ENCODE data around the gene SEMA7A.
"Not testable (repeated sequence)": the region's sequence is repeated elsewhere in the genome, so short reads cannot be mapped to it uniquely, and the experiment has no call there.

Gene SEMA7A, protein sequence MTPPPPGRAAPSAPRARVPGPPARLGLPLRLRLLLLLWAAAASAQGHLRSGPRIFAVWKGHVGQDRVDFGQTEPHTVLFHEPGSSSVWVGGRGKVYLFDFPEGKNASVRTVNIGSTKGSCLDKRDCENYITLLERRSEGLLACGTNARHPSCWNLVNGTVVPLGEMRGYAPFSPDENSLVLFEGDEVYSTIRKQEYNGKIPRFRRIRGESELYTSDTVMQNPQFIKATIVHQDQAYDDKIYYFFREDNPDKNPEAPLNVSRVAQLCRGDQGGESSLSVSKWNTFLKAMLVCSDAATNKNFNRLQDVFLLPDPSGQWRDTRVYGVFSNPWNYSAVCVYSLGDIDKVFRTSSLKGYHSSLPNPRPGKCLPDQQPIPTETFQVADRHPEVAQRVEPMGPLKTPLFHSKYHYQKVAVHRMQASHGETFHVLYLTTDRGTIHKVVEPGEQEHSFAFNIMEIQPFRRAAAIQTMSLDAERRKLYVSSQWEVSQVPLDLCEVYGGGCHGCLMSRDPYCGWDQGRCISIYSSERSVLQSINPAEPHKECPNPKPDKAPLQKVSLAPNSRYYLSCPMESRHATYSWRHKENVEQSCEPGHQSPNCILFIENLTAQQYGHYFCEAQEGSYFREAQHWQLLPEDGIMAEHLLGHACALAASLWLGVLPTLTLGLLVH

DNA sequence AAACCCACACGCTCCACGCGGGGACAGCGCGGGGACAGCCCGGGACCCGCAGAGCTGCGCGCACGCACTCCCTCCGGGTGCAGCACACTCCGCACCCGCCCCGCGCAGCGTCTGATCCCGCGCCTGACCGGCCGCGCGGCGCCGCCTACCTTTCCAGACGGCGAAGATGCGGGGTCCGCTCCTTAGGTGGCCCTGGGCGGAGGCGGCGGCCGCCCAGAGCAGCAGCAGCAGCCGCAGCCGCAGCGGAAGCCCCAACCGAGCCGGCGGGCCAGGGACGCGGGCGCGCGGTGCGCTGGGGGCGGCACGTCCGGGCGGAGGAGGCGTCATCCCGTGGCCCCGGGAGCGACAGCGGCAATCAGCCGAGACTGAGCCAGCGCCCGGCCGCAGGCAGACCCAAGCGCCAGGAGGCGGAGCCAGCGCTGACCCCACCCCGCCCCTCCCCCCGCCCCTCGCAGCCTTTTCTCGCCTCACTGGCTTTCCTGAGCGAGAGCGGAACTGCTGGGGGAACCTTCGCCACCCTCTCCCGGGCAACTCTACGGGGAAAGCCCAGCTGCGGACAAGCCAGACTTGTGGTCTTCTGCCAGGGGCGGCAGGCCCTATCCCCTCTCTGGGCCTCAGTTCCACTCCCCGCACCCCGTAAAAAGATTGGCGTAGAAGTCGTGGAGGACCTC is at the start of gene SEMA7A:
SEMA7A (minus strand) TSS at position 367 of the 671 bp plus-strand sequence; CDS start at position 327, 40 bp downstream.
- DNase-seq: peak; percentile 55

DNA sequence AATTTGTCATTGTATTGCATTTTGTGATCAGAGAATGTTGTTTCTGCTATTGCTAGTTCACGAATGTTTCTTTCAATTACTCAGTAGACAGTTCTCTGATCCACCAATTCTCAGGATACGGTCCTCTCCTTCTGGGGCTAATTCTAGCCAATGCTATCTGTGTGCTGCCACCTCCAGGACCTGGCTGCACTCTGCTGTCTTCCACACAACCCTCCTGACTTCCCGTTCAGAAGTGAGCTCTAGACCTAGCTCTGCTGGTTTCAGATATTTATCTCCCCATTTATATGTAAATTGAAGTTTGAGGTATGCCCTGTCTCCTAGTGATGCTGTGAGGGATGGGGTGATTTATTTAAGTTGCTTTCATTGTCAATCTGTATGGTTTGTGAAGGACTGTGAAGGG is 48.9 kb upstream of the SEMA7A start:
- DNase-seq: no peak

DNA sequence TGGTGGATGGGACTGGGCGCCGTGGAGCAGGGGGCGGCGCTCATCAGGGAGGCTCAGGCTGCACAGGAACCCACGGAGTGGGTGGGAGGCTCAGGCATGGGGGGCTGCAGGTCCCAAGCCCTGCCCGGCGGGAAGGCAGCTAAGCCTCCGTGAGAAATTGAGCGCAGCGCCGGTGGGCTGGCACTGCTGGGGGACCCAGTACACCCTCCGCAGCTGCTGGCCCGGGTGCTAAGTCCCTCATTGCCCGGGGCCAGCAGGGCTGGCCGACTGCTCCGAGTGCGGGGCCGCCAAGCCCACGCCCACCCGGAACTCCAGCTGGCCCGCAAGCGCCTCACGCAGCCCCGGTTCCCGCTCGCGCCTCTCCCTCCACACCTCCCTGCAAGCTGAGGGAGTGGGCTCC is 46.6 kb upstream of the SEMA7A start:
- DNase-seq: not testable (repeated sequence)

DNA sequence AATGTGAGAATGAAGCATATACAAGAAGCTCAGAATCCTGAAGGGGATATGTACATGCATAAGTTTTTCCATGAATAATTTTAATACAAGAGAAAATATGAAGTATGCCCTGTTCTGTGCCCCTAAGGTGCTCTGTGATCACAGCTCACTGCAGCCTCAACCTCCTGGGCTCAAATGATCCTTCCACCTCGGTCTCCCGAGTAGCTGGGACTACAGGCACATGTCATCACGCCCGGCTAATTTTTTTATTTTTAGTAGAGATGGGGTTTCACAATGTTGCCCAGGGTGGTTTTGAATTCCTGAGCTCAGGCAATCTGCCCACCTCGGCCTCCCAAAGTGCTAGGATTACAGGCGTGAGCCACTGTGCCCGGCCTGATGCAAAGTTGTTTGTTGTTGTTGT is 37.9 kb upstream of the SEMA7A start:
- DNase-seq: not testable (repeated sequence)

DNA sequence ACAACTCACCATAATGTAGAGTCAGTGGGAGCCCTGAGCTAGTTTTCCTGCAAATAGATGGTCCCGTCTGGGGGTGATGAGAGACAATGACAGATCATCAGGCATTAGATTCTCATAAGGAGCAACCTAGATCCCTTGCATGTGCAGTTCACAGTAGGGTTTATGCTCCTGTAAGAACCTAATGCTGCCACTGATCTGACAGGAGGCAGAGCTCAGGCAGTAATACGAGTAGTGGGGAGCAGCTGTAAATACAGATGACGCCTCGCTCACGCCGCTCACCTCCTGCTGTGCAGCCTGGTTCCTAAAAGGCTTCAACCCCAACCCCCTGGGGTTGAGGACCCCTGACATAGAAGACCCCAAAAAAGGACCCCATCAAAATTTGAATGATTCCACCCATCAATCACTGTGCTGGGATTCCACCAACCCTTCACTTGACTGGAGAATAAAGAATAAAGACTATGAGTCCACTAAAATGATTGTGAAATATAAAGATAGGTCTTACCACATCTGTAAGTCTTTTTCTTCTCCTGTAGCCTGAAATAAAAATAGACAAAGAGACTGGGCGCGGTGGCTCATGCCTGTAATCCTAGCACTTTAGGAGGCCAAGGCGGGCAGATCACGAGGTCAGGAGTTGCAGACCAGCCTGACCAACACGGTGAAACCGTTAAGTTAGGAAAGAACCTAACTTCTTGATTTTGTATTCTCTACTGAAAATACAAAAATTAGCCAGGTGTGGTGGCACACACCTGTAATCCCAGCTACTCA is 37.1 kb upstream of the SEMA7A start:
- DNase-seq: no peak

DNA sequence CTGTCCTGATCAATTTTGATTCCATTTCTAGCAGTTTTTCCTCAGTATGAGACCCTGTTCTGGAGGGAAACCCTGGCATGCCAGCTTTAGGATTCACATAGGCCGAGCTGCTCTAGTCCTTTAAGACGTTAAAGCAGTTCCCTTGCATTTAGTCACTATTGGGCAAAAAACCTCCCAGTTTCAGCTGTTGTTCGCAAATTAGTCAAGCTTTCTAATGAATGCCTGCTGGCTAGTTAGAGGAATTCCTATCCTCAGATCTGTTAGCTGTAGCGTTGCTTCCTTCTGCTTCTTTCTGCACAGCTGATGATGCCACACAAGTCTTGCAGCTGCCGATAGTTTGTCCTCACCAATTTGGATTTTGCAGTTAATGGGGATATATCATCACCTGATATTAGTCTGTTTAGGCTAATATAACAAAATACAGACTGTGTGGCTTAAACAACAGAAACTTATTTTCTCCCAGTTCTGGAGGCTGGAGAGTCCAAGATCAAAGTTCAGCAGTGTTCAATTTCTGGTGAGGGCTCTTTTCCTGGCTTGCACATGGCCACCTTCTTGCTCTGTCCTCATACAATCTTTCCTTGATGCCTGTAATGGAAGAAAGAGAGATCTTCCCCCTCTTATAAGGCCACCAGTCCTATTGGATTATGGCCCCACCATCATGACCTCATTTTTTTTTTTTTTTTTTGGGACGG is 34.7 kb upstream of the SEMA7A start:
- DNase-seq: no peak

DNA sequence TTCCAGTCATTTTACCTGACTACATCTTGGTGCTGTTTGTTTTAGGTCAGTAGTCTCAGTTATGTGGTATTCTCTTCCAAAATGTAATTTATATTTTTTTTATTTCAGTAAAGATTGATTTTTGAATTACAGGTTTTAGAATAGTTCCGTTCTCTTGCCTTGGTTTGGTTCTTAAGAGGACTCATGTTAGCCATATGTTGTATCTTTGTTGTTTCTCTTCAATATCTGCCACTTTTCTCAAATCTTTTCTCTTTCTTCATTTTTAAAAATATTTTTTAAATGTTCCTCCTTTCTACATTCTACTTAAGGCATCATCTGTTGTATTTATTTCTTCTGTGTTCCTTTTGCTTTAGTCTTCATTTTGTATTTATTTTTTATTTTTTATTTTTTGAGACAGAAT is 32.8 kb upstream of the SEMA7A start:
- no peak for DNase-seq

DNA sequence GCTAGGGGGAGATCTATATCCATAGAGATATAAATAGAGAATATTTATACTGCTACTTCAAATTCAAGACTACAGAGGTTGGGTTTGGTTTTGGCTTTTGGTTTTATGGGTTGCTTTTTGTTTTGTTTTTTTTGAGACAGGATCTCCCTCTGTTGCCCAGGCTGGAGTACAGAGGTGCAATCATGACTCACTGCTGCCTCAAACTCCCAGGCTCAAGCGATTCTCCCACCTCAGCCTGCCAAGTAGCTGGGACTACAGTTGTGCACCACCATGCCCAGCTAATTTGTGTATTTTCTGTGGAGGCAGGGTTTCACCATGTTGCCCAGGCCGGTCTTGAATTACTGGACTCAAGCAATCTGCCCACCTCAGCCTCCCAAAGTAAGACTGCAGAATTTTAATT is 31.1 kb upstream of the SEMA7A start:
- no peak for DNase-seq

DNA sequence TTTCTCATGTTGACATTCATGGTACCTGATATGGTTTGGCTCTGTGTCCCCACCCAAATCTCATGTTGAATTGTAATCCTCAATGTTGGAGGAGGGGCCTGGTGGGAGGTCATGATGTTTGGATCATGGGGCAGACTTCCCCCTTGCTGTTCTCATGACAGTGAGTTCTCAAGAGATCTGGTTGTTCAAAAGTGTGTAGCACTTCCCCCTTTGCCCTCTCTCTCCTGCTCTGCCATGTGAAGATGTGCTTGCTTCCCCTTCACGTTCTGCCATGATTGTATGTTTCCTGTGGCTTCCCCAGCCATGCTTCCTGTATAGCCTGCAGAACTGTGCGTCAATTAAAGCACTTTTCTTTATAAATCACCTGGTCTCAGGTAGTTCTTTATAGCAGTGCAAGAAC is 30.5 kb upstream of the SEMA7A start:
- DNase-seq: no peak

DNA sequence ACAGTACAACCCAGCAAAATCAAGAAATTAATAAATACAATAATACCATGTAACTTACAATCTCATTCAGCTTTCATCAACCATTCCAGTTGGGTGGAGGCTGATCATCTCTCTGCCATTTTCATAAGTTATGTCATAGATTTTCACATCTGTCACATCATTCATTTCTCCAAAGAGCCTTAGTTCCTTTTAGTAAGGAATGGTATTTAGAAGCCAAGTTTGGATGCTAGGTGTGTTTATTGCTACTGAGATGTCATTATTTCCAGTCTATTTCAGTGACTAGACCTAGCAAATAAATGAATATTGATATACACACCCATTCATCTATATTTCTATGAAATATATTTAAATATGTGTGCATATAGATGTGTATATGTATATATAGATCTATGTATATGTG is 29.9 kb upstream of the SEMA7A start:
- no peak for DNase-seq

DNA sequence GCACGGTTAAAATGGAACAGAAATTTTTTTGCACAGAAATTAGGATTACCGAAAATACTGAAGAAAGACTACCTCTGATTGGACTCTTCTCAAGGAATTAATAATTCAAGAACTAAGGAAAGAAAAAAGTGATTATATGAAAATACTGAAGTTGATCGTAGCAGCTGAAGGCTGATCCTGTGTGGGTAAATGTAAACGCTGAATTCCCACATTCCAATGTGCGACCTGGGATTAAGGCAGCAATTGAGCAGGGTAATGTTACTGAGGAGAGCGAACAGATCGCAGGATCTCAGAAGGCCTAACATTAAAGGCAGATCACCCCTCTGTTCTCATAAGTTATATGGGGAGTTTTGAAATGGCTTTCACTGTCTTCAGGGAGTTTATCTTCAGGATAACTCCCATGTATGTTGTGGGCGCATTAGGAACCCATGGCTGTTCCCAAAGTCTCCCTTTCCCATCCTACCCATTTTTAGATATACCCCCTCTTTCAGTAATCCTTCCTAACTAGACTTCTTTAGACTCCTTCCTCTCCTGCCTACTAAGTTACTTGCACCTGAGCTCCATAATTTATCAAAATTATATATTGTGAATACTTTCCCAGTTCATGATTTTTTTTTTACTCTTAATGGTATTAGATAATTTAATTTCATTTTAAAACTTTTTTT is 28.2 kb upstream of the SEMA7A start:
- DNase-seq: no peak

DNA sequence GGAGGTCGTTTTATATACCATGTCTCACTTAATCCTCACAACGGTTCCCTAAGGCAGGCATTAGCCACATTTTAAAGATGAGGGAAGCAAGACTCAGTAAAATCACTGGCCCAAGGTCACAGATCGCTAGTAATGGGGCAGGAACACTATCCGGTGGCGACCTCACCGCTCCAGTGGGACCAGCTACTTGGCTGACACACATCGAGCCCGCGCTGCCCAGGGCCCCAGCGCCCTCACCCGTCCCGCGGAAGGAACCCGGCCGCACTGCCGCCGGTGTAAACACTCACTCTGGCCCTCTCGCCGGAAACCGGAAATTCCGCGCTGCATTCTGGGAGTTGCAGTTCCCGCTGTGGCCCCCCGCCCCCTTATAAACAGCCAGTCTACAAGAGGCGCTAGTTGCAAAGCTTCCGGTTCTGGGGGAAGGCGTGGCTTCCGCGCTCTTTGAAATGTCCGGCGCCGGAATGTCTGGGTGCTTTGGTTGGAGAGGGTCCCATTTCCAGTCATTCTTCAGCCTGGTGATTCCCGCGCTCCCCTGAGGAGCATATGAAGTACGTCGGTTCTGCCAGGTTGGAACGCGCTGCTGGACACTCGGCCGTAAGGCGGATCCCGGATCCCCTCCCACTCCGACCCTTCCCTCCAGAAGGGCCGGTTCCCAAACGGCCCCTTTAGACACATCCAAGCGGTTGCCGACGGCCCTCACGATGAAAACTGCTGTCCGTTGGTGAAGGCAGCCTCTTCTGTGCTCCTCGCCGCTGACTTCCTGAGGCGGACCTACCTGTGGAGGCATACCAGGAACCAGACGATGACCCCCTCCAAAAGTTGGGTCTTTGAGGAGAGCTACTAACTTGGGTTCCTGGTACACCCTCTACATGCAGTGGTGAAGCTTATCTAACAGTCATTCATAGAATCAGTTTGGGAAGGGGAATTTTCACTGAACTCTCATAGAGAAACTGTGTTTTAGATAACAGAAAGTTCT is 27.4 kb upstream of the SEMA7A start, which contains the start of gene UBL7:
UBL7 (minus strand) TSS at position 290 of the 976 bp plus-strand sequence. CDS start 2,293 bp downstream, outside the sequence.
- peak; percentile 97 for DNase-seq

DNA sequence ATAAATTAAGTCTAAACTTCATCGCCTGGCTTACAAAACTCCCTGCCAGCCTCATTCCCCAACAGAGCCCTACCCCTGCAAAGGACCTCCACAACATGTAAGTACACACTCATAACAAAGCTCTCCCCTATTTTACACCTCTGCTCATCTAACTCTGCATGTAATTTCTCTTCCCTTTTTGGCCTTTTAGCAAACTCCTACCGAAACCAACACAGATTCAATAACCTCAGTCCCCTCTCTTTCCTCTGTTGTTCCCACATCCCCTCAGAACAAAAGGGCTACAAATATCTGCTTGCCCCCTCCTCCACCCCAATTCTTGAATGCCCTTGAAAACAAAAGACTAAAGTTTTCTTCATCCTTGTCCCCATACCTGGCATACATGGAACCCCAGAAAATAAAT is 26.5 kb upstream of the SEMA7A start:
- DNase-seq: no peak

DNA sequence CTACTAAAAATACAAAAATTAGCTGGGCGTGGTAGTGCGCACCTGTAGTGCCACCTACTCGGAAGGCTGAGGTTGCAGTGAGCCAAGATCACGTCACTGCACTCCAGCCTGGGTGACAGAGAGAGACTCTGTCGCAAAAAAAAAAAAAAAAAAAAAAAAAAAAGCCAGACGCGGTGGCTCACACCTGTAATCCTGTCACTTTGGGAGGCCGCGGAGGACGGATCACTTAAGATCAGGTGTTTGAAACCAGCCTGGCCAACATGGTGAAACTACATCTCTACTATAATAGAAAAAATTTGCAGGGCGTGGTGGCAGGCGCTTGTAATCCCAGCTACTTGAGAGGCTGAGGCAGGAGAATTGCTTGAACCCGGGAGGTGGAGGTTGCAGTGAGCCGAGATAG is 26.0 kb upstream of the SEMA7A start:
- DNase-seq: not testable (repeated sequence)

DNA sequence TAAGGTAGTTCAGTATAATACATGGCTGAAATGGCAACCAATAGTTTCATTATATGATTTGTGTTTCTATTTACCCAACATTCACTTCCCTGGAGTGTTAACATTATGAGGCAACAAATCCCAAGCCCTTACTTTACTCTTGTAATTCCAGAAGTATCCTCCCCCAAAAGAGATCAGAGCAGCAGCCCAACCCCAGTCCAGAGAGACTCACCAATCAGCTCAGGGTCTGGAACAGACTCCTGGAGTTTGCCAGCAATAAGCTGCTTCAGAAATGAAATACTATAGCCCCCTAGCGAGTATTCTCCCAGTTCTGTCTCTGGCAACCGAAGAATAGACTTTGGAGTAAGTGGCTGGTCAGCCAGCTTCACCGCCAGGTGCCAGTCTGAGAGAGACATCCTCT is 24.7 kb upstream of the SEMA7A start:
- no peak for DNase-seq

DNA sequence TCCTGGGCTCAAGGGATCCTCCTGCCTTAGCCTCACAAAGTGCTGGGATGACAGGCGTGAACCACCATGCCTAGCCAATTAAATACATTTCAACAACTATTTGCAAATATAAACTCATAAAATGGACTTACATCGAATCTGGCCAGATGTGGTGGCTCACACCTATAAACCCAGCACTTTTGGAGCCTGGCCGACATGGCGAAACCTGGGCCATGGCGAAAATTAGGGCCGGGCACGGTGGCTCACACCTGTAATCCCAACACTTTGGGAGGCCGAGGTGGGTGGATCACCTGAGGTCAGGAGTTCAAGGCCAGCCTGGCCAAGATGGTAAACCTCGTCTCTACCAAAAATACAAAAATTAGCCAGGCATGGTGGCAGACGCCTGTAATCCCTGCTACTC is 23.3 kb upstream of the SEMA7A start:
- DNase-seq: not testable (repeated sequence)

DNA sequence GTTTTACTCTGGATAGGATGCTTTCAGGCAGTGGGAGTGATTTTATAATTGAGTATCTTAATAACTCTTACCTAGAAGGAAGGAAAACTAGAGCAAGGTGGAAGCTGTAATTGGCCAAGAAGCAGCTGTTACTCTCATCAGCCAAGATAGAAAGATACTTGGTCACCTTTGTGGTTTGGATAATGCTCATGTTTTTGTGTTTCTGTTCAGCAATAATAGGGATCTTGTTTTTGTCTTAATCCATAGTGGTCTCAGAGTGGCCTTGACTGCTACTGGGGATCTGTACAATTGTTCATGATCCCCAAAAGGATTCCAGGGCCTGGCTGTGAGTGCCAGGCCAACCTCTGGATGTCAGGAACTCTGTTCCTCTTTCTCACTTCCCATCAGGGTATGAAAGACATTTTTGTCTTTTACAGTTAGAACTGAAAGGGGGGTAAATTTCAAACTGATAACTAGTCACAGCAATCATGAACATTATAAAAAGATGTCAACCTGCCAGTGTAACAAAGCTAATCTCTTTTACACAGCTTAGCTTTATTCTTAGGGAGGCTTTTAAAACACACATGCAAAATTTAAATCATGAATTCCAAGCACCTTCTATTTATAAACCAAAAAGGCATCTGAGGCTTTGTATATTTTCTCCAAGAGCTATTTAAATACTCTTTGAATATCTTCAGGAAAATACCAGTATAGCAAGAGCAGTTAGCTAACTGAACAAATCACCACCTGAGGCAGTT is 21.2 kb upstream of the SEMA7A start:
- DNase-seq: no peak

DNA sequence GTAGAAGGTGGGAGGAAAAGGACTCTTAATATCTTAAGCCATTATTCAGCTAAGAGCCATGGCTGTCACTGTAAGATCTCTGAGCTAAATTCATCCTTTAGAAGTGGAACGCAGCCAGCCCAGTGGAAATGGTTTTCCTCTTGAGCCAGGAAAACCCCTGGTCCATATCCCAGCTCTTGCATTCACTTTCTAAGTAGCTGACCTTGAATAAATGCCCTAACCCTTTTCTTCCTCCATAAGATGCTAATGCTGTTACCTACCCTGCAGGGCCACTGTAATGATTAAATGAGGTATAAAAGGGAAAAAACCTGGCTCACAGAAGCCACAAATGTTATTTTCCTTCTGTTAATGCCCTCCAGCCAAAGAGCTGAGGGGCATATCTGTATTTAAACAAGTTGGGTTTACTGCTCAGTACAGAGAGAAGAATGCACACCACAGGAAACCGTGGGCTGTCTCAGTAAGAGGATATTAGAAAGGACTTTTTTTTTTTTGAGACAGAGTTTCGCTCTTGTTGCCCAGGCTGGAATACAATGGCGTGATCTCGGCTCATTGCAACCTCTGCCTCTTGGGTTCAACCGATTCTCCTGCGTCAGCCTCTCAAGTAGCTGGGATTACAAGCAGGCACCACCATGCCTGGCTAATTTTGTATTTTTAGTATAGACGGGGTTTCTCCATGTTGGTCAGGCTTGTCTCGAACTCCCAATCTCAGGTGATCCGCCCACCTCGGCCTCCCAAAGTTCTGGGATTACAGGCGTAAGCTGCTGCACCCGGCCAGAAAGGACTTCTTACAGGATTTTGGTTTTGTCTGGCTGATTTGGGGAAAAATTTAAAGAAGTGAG is 20.4 kb upstream of the SEMA7A start:
- no peak for DNase-seq
